Inflammatory macrophage treated with lipopolysaccharide for 1 hour (primary cell): ENCODE measurements around the gene ZFP30.
A peak's percentile ranks its signal among the peaks of the same experiment; 100 is the strongest.
"Not testable (repeated sequence)": the region's sequence is repeated elsewhere in the genome, so short reads cannot be mapped to it uniquely, and the experiment has no call there.

Source experiments
- DNase-seq, 2 donors: peaks; one replicate each; pipeline ENCODE4 v3.0.0-alpha.2; 2020 to 2022

ZFP30 gene

DNA sequence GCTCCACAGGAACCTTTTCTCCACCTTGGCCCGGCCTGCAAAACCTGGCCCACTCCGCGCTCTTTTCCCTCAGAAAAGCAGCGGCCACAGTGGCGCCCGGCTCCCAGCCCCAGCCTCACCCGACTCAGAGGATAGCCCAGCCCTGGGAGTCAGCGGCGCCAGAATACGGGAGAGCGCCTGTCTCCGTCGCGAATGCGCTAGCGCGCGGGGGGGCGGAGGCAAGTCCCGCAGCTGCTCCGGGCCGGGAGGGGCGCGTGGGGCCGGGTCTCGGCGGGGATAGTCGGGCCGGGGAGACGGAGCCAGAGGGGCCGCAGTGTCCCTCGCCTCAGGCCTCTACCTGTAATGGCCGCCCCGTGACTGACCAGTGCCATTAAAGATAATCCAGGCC lies at the start of gene ZFP30:
Gene ZFP30 (minus strand): TSS at position 165 of the 388 bp plus-strand sequence. CDS start 7,643 bp downstream, outside the sequence.
- DNase-seq, result peak; percentile 59 to 70

DNA sequence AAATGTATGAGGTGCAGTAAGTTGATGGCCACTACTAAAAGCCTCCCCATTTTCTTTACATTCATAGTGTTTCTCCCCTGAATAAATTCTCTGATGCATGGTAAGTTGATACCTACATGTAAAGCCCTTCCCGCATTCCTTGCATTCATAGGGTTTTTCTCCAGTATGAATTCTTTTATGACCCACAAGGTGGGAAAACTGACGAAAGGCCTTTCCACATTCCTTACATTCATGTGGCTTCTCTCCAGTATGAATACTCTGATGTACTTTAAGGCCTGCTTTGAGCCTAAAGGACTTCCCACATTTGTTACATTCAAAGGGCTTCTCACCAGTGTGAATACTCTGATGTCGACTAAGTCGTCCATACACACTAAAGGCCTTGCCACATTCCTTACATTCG lies 43.8 kb upstream of the ZFP30 start:
- DNase-seq, result no peak

DNA sequence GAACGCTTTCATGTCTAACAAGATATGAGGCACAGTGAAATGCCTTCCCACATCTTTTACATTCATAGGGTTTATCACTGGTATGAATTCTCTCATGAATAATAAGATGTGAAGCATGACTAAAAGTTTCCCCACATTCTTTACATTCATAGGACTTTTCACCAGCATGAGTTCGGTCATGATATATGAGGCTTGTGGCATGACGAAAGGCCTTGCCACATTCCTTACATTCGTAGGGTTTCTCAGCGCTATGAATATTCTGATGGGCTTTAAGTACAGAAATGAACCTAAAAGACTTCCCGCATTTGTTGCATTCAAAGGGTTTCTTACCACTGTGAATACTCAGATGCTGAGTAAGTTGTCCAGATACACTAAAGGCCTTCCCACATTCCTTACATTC lies 43.0 kb upstream of the ZFP30 start:
- no peak for DNase-seq

DNA sequence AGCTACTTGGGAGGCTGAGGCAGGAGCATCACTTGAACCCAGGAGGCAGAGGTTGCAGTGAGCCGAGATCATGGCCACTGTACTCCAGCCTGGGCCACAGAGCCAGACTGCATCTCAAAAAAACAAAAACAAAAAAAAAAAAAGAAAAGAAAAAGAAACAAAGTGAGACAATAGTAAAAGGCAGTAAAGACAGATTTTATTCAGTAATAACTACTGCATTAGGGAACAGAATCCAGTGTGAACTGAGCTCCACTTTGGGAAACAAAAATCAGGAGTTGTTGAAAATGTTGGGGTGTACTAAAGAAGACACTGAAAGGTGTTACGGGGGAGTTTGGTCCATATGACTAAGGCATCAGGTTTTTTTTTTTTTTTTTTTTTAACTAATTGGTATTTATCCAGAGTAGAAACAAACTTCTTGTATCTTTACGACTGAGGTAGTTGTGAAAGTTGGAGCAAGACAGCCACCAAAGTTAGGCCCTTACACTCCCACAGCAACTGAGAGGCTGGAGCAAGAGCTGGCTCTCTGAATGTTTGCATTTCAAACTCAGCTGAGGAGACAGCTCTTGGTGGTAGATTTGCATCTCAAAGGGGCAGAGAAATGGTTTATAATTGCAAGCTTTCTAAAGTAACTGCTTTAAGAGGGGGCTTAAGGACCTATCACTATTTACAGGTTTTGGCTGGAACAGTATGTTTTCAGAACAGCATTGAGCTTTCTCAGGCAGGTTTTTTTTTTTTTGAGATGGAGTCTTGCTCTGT lies 40.1 kb upstream of the ZFP30 start:
- DNase-seq, result no peak

DNA sequence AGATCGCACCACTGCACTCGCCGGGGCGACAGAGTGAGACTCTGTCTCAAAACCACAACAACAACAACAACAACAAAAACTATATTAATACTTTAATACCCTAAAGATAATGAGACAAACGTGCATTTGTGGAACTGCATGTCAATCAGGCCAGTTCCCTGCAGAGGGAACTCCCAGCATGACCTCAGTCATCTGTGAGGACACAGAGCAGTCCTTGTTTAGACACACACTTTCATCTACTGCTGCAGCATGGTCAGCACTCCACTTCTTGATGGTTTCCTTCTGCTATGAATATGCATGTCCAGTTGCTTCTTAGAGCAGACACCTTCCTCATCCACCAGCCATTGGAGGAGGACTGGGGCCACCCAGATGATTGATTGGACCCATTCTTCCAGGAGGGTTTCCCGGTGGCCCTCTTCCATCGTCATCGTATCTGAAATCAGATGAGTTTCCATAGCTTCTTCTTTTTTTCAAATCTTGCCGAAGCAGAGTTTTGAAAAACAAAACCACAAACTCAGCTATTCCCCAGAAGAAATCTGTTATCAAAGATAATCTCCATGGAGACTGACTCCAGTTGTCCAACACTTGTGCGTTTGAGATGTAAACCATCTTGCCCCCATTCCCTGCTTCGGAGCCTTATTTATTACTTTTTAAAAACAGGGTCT lies 37.8 kb upstream of the ZFP30 start:
- no peak for DNase-seq

DNA sequence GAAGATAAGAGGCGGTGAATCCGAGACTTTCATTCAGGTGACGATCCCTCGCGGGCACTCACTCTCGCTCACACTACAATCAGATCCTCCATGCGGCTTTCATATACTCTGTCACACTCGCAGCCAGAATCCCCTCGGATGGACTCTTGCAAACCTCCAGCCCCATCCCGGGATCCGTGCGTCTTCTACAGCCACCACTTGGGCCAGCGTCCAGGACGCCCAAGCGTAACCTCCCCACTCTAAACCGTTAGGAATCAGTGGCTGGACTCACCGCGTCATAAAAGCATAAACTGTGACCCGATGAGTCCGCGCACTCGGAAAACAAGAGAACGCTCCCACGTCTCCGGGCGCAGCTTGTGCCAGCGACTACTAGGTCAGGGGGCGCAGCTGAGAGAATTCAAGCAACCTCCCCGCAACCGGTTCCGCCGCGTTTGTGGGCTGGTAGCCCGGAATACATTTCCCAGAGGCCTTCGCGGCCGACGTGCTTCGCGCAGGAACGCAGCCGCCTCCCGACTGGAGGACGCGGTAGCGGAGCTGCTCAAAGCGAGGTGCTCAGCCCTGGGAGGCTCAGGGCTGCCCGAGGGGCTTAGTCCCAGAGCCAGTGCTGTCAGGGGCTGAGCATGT lies 36.7 kb upstream of the ZFP30 start:
- DNase-seq, result peak; percentile 18 to 72

DNA sequence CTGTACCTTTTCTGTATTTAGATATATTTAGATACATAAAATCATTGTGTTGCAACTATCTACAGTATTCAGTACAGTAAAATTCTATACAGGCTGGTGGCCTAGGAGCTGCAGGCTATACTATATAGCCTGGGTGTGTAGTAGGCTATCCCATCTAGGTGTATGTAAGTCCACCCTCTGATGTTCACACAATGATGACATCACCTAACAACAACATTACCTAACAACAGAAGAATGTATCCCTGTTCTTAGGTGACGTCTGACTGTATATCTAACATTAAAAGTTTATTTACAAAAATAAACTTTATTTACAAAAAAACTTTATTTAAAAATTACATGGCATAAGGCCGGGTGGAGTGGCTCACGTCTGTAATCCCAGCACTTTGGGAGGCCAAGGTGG lies 28.3 kb upstream of the ZFP30 start:
- DNase-seq, result no peak

DNA sequence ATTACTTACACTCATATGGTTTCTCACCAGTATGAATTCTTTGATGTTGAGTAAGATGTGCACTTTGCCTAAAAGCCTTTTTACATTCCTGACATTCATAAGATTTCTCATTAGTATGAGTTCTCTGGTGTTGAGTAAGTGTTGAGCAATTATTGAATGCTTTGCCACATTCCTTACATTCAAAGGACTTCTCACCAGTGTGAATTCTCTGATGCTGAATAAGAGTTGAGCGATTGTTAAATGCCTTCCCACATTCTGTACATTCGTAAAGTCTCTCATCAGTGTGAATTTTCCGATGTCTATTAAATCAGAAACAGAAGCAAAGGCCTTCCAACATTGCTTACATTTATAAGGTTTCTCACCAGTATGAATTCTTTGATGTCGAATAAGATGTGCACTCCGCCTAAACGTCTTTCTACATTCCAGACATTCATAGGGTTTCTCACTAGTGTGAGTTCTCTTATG lies 14.2 kb upstream of the ZFP30 start:
- no peak for DNase-seq

DNA sequence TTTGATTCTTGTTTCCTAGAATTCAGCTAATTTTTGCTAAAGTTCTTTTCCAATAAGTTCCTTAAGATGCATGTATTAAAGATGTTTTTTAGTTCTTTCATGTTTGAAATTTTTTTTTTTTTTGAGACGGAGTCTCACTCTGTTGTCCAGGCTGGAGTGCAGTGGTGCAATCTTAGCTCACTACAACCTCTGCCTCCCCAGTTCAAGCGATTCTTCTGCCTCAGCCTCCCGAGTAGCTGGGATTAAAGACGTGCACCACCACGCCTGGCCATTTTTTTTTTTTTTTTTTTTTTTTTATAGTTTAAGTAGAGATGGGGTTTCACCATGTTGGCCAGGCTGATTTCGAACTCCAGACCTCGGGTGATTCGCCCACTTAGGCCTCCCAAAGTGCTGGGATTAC lies 1.9 kb upstream of the ZFP30 start:
- not testable (repeated sequence) for DNase-seq

DNA sequence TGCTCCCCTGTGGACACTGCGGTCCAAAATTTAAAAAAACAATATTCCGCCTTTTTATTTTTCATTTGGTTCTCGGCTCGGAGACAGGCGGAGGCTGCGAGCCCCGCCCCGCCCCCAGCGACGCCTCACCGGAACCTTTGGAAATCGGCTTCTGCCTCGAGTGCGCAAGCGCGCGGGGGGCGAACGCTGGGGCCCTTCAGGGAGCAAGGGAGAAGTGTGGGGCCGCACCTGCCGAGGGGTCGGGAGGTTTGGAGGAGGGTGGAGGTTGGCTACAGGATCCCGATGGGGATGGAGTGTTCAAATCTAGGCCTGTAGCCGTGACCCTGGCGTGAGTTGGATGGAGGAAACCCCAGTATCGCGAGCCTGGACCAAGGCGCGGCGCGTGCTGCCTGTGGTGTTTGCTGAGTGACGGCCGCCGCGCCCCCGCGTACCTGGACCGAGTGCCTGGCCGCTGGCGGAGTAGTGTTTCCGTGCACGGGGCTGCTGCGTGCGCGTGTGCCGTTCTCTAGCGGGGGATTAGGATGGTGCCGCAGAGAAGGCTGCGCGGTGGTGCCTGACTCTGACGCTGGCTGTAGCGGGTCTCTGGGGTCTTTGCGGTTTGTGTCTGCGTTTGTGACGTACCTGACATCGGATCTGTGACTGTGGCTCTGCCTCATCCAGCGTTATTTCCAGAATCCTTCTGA lies 565 bp upstream of the ZFP30 start:
- peak; percentile 72 to 76 for DNase-seq

DNA sequence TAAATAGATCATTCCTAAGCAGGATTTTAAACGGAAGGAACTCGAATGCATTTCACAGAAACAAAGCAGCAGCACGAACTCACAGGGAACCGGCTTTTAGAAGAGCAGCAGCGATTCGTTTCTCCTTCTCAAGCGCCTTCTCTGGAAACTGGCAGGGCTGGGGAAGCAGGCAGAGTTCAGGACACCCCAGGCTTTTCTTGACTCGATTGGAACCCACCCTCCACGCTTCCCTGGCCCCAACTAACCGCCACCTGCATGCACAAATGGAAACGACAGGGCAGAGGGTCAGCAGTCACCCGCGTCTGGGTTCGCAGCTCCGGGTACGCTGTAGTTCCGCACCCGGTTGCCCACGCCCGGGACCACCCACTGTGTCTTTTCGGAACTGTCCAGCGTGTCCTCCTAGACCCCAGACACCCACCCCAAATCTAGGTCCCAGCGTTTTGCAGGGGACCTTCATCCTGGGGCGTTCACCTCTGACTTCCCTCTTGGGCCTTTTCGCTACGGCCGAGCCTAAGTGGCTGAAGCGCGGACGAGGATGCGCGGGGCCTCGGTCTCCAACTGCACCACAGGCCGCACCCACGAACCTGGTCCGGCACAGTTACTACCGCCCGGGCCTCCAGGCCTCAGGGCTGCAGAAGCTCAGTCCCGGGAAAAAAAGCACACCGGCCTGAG lies 500 bp downstream of the ZFP30 start:
- peak; percentile 18 to 29 for DNase-seq

DNA sequence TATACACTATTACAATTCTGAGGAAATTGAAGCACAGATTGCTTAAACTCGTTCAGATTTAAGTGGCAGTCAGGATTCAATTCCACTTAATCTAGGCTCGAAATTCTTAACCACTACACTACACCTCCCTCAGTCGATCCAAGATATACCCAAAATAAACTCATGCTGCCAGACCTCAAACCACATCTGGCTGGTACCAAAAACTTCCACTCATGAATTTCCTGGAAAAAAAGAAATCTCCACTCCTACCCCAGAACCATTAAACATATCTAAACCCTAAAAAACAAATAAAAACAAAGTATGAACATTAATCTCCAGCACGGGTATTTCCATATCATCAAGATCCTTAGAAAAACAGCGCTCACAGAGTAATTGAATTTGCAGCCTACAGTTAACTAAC lies 1.1 kb downstream of the ZFP30 start:
- no peak for DNase-seq

DNA sequence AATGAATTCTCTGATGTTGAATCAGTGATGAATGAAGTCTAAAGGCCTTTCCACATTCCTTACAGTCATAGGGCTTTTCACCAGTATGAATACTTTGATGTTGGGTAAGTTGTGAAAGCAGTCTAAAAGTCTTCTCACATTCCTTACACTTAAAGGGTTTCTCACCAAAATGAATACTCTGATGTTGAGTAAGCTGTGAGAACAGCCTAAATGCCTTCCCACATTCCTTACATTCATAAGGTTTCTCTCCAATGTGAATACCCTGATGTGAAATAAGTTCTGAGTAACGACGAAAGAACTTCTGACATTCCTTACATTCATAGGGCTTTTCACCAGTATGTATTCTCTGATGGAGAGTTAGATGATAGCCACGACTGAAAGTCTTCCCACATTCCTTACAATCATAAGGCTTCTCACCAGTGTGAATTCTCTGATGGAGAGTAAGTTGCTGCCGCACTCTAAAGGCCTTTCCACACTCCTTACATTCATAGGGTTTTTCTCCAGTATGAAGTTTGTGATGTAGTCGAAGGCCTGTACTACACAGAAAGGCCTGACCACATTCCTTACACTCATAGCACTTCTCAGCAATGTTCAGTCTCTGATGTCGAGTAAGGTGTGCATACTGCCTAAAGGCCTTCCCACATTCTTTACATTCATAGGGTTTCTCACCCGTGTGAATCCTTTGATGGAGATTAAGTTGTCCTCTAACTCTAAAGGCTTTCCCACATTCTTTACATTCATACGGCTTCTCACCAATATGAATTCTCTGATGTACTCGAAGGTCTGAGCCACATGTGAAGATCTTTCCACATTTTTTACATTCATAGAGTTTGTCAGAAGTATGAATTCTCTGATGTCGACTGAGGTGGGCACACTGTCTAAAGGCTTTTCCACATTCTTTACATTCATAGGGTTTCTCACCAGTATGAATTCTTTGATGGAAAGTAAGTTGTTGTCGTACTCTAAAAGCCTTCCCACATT lies 19.9 kb downstream of the ZFP30 start:
- no peak for DNase-seq

DNA sequence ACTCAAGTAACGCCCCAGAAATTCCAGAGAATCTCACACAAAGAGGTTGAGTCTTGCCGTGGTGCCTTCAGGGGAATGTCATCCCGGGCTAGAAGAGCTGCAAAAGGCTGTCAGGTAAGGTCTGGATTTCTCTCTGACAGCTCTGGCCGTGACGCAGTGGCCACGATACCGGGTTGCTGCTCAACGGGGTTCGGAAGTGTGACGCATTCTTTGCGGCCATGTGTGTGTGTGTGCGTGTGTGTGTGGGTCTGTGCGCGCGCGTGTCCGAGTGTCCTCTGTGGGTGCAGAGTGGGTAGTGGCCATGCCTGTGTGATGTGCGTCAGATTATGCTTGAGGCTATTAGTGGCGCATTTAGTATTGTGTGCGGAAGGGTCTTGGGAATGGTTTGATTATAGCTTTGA lies 60.3 kb downstream of the ZFP30 start:
- peak in 1 of 2 donors; percentile 51 for DNase-seq

DNA sequence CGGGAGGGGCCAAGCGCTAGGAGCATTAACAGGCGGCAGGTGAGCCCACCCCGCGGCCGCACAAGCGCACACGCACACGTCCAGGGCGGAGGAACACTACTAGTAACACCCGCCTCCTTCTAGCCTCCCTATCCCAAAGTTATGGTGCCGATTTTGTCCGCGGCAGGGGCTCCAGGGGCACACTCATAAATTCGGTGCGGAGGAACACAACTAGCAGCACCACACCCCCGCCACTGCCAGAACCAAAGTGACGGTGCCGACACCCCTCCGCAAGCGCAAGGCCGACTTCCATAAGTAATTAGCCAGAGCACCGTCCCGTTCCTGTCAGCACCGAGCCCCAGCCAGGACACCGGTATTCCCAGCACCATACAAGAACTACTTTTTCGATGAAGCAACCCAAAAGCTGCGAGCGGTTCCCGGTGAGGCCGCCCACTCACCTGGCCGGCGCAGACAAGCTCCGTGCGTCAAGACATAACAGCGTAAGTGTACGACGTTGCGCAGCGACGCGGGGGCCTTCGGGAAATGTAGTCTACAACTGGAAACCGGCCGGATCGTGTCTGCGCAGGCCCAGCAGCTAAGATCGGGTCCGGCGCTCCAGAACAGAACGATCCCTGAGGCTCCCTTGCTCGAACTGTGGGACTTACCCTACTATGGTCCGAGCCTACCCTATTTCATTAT lies 60.8 kb downstream of the ZFP30 start, which contains the start of the genes ZNF540 and ZNF571:
Gene ZNF540 (plus strand): TSS at position 573 of the 678 bp plus-strand sequence. CDS start 3,572 bp downstream, outside the sequence.
Gene ZNF571 (minus strand): TSS at position 489 of the 678 bp plus-strand sequence. CDS start 8,116 bp downstream, outside the sequence.
- peak; percentile 89 to 91 for DNase-seq

DNA sequence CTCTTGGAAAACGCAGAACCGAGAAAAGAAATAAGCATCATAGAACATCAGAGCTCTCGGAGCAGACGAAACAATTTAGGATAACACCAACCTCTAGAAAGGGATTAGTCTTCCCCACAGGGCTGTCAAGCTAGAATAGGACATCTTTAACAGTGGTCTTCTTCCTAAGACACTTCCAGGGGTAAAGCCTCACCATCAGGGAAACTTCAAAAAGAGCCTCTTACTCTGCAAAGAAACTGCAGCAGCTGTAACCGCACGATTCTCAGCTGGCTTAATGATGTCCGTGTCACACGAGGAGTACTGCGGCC lies 61.3 kb downstream of the ZFP30 start:
- peak in 1 of 2 donors; percentile 0 for DNase-seq

DNA sequence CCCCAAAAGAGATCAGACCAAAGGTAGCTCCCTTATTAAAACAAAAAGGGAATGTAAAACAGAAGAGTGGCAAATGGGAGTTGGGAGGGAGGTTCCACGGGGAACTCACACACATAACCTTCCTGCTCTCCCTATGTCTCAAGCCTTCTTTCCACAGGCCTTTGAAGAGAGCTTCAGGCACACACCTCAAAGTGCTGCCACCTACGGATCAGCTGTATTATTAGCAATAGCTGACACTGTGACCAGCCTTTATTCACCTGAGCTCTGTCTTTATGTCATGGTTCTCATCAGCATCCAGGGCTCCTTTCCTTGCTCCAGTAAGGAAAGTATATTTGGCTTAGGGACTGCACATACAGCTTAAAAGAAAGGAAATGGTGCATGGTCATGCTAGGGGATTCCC lies 71.9 kb downstream of the ZFP30 start:
- no peak for DNase-seq

DNA sequence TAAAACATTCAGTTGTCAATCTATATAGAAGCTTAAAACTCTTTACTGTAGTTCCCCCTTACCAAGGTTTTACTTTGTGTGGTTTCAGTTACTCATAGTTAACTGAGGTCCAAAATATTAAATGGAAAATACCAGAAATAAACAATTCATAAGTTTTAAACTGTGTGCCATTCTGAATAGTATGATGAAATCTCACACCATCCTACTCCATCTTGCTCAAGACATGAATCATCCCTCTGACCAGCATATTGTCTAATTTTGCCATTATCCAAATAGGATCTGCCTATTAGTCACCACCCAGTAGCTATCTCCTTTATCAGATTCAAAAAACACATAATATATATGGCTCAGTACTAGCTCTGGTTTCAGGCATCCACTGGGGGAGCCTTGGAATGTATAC lies 83.1 kb downstream of the ZFP30 start:
- peak; percentile 5 to 38 for DNase-seq

DNA sequence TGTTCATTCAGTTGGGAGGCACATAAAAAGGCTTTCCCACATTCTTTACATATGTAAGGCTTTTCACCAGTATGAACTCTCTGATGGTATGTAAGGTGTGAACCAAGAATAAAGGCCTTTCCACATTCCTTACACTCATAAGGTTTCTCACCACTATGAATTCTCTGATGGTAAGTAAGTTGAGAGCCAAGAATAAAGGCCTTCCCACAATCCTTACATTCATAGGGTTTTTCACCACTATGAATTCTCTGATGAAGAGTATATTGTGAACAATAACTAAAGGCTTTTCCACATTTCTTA lies 89.9 kb downstream of the ZFP30 start:
- no peak for DNase-seq

DNA sequence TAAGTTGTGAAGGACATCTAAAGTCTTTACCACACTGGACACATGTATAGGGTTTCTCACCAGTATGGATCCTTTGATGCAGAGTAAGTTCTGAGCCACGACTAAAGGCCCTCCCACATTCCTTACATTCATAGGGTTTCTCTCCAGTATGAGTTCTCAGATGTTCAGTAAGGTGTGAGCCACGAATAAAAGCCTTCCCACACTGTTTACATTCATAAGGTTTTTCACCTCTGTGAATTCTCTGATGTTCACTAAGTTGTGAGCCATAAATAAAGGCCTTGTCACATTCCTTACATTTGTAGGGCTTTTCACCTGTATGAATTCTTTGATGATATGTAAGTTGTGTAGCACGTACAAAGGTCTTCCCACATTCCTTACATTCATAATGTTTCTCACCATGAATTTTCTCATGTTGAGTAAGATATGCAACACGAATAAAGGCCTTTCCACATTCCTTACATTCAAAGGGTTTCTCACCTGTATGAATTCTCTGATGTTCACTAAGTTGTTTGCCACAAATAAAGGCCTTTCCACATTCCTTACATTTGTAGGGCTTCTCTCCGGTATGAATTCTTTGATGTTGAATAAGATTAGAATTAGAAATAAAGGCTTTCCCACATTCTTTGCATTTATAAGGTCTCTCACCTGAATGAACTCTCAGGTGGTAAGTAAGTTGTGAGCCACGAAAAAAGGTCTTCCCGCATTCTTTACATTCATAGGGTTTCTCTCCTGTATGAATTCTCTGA lies 90.5 kb downstream of the ZFP30 start:
- no peak for DNase-seq
